GM12891 (cell line): ENCODE measurements around the gene KCNK1.

Experiments
- POLR2A ChIP-seq: IDR thresholded peaks from 2 replicates; pipeline ENCODE4 v1.6.1; 2011; ENCODE audit warnings: low read depth, low read length, control low read depth
- POLR2AphosphoS5 ChIP-seq: IDR thresholded peaks from 2 replicates; pipeline ENCODE4 v1.6.1; 2011; ENCODE audit warnings: low read depth, low read length, control low read depth
- TAF1 ChIP-seq: IDR thresholded peaks from 2 replicates; pipeline ENCODE4 v1.6.1; 2011; ENCODE audit warnings: low read depth, low read length, control low read depth

- TF ChIP-seq TAF1 (no peak), POLR2AphosphoS5 (no peak), POLR2A (no peak)
Measured at GRCh38 chr1:233721004-233721595, 107.2 kb downstream of the KCNK1 start.
